ENCODE data around the gene ADAMTS7.
"Not testable (repeated sequence)": the region's sequence is repeated elsewhere in the genome, so short reads cannot be mapped to it uniquely, and the experiment has no call there.

ADAMTS7 gene

DNA sequence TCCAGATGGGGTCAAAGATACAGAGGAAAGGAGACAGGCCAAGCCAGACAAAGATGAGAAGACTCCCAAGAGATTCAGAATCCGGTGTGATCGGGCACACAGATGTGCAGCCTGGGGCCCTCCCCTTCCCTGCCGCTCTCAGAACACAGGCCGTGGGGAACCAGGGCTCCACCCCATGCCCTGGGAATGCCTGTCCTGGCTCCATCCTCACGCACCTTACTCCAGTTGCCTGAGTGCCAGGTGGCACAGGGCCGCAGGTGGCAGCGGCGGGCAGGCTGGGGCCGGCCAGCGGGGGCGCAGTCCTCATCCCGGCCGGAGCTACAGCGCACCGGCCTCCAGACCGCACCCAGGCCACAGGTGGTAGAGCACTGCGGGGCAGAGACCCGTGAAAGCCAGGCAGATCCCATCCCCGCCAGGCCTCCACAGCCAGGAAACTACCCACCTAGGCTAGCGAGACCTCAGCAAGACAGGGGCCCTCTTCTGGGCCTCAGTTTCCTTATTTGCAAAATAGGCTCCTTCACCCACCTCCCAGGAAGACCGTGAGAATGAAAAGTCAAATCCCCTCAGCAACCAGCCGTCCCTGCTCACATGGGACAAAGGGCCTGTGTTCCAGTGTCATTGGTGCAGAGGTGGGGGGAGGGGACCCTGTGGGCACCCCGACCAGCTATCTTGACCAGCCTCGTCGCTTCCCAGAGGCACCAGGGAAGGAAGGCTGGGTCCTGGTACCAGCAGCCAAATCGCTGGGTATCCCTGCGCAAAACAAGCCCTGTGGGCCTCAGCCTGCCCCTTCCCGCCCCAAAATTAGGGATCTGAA, 46.7 kb downstream of the ADAMTS7 start:
- not testable (repeated sequence) for DNase-seq

DNA sequence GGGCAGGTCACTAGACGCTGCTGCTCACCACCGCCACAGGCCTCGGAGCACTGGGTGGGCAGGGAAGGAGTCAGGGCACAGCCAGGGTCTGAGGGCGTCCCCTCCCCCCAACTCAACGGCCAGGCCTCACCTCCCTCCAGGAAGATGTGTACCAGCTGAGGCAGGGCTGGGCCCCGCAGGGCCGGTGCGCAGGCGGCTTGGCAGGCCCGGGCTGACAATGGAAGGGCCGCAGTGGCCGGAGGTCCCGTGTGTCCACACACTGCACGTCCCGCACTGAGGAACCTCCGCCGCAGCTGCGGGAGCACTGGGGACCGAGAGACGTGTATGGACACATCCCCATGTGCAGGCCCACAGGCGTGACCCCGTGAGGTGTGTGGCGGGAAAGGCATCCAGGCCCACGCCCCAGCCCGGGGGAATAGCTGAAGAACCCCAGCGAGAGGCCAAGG, 47.4 kb downstream of the ADAMTS7 start:
- no peak for DNase-seq

DNA sequence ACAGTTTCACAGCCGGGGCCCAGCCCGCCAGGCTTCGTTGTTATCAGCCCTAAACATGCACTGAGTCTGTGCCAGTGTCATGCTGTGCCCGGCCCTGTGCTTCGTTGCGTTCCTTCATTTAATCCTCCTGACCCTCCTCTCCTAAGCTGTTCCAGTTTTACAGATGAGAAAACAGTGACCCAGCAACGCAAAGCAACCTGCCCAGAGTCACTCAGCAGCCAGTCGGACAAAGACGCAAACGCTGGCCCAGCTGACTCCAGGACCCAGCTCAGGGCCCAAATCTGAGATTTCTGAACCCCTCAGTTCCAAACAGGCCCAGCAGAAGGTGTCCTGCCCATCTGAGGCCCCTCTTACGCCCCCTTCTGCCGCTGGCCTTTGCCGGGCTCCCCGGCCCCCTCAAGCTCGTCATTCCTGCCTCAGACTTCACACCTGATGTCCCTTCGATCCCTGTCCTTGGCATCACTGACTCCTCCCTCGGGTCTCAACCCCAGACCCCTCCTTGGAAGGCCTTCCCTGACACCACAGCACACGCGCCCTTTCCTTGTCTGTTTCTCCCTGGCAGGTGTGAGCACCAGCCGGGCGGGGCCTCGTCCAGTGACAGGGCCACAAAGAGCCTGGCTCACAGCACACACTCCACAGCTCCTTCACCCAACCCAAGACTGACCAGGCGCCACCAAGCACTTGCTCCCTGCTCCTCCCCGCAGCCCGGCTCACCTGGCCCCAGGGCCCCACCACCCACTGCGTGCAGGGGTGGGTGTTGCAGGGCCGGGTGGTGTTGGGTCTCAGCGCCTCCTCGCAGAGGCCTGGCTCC, 48.1 kb downstream of the ADAMTS7 start:
- no peak for DNase-seq

DNA sequence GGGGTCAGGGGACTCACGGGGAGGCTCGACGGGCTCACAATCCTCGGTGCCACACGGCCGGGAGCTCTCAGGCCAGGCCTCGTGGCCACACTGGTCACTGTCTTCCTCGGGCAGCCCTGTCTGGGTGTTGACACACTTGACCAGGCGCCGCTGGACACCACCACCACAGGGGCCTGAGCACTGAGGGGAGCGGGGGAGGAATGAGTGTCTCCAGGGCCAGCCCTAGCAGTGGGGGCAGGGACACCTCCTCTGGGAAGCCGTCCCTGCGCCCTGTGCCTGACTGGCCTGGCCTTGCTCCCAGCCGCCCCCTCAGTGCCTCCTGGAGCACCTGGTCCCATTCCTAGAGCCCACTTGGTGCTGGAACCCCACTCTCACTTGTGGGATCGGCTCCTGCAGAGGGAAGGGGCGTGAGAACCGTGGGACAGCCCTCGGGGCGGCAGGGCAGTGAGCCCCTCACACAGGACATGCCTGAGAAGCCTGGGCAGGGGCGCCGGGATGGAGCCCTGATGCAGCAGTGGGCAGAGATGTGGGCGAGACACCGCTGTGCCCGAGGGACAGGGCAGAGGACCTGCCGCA, 48.8 kb downstream of the ADAMTS7 start:
- DNase-seq, result not testable (repeated sequence)

DNA sequence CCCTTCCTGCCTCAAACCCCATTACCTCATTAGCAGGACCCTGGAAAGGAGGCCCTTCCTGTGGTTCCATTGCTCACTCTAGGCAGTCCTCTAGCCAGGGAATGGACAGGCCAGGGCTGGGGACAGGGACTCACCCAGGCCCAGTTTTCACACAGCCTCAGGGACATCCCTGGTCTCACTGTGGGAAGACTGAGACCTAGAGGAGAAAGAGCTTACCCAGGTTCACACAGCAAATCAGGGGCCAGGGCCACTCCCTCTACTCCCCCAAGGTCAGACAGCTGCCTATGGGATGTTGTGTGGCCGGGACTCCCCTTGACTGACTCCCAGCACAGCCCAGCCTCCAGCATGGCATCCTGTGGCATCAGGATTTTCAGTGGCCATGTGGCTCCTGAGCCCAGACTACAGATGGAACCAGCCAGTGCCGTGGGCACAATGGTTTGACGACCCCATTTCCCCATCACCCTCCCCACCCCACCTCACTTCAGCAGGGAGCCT, 49.3 kb downstream of the ADAMTS7 start:
- no peak for DNase-seq

DNA sequence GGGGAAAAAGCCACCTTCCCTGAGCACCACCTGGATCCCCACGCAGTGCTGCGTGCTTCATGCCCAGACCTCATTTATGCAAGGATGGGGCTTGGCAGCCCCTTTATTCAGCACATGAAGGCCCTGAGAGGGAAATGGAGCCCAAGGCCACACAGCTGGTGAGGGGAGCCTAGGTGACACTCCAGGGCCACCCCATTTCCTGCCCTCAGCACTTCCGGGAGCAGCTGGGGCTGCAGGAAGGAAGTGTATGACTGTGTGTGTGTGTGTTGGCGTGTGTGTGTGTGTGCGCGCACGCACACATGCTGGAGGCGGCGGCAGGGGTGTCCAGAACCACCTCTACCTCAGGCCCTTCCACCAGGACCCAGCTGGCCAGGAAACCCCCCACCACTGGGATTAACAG, 49.8 kb downstream of the ADAMTS7 start:
- not testable (repeated sequence) for DNase-seq

DNA sequence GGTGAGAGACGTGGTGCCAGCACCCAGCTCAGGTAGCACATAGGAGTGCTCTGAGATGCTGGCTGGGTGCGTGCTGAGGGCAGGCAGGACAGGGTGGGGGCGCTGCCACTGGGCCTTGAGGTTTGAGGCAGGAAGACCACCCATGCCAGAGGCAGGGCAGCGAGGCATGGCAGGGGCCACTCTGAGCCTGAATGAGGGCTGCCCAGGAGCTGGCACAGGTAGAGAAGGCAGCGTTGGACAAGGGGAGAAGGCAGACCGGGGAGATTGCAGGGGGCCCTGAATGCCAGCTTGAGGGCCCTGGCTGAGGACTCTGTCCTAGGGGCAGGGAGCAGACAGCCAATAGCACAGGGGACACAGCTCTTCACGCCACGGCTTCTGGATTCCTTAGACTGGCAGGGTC, 50.2 kb downstream of the ADAMTS7 start:
- DNase-seq, result no peak

DNA sequence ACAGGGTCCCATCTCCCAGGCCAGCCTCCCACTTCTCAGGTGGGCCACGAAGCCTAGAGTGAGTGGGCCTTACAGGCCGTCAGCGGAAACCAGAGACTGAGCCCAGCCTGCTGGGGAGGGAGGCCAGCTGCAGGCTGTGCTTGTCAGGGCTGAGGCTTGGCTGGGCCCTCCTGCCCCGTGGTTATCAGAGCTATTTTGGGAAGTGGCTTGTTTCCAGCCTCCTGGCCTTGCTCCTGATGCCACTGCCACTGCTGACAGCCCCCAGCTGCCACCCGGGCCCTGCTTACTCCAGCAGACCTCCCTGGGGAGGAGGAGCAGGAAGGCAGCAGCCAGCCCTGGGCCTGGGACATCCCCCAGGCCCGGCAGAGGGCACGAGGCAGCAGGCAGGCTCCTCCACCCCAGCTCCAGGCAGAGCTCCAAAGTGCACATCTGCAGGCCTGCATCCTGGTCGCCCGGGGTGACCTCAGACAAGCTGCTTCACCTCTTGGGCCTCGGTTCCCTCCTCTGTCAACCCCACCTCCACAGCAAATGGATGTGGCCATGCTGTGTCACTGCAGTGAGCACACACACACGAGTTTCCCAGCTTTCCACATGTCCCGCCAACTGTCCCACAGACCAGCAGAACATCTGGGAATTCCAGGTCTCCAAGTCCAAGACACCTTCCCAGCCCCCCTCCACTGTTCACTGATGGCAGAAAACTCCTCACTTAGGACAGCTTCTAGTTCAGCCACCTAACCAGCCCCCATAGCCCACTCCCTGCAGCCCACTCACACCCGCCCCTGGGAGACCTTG, 51.0 kb downstream of the ADAMTS7 start:
- not testable (repeated sequence) for DNase-seq

DNA sequence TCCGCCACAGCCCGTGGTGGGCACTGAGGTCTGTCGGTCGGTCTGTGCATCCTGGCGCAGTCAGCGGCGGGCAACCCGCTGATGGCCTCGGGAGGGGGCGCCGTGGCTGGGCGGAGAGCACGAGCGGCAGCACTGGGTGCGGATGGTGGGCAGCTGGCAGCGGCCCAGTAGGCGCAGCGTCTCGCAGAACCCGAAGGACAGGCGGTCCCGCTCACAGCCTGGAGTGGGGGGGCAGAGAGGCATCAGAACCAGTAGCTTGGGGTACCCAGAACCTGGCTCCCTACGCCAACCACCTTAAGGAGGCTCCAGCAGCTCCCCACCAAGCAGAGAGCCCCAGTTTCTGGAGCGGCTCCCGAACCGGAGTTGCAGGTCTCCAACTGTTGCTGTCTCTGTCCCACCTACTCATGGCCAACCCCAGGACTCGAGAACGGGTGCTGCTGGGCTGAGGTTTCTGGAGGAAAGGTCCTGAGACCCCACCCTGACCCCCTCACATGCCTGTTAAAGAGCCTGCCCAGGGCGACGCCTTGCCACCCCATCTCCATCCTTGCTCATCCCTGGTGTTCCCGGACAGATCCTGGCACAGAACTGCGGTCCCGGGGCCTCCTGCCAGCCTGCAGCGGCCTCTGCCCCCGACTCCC, 51.8 kb downstream of the ADAMTS7 start:
- DNase-seq, result not testable (repeated sequence)

DNA sequence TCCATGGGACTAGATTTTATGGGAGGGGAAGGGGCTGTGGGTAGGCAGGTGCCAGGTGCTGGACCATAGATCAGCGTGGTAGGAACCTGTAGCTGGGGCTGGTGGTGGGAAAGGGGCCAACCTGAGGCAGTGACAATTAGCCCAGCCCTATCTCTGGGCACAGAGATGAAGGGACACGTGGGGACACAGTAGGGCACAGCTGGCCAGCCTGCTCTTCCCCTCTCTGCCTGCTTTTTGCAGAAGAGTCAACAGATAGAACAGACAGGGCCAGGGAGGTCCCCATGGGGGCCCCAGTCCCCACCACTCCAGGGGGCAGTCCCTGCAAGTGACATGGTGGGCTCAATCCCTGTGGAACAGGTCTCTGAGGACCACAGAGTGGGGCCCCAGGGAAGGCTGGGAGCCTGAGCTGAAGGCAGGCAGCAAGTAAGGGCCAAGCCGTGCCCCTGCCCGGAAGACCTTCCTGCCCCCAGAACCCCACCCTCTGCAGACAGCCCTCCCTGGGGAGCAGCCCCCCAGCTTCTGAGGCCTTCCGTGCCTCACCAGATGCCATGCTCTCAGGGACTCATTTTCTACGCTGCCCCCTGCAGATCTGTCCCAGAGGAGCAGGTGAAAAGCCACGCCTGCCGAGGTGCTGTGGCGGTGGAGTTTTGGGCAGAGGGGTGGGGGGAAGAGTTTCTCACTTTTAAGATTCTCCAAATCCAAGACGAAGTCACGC, 52.6 kb downstream of the ADAMTS7 start:
- DNase-seq, result not testable (repeated sequence)

DNA sequence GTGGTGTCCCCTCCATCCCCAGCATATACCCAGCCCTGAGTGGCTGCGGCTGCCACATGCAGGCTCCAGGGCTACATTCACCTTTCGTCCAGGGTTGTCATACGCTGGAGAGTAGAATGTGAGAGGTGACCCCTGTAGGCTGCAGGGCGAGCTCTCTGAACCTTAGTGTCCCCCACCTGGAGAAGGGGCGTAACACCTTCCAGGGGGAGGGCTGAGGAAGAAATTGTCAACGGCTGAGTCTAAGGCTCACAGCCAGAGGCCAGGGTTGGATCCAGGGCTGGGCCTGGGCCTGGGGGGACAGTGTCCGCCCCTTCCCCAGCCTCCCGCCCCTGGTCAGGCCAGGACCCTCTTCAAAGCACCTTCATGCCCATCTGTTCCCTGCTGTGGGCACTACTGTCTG, 53.2 kb downstream of the ADAMTS7 start:
- DNase-seq, result not testable (repeated sequence)

DNA sequence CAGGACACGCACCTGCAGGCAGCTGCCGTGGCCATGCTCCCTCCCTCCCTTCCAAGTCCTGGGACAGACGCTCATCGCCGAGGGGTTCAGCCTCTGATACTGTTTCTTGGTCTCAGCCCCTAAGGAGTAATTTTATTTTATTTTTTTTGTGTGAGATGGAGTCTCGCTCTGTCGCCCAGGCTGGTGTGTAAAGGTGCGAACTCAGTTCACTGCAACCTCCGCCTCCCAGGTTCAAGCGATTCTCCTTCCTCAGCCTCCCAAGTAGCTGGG, 53.7 kb downstream of the ADAMTS7 start:
- DNase-seq, result no peak

DNA sequence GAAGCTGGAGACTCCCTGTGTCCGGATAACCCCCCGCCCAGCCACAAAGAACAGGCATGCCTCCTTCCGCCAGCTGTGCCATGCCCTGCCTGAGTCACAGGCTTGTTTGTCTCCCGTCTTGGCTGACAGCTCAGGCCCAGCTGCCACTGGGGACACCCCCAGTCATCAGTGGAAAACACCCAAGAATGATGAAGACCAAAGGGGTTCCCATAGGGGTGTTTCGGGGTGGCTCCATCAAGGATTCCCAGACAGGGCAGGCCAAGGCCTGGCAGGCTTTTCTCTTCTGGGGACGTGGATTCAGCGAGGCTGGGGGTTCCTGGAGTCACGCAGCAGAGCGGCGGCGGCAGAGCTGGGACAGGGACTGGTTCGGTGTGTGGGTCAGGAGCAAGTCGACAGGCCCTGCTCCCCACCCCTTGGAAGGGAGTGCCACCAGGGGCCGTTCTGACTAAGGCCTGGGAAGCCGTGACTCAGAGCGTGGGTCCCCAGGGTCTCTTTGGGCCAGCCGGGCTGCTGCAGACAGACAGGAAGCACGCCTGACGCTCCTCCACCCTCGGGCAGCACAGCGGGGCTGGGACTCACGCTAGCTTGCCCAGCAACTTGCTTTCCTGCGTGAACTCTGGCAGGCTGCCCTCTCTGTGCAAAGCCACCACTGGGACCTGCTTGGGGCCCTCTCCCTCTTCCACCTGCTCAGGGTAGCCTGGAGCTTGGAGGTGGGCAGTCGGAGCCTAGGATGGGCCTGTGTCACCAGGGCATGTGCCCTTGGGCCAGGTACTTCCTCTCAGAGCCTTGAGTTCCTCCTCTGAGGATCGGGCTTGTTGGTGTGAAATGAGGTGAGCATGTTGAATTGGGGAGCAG, 54.3 kb downstream of the ADAMTS7 start:
- DNase-seq, result not testable (repeated sequence)

DNA sequence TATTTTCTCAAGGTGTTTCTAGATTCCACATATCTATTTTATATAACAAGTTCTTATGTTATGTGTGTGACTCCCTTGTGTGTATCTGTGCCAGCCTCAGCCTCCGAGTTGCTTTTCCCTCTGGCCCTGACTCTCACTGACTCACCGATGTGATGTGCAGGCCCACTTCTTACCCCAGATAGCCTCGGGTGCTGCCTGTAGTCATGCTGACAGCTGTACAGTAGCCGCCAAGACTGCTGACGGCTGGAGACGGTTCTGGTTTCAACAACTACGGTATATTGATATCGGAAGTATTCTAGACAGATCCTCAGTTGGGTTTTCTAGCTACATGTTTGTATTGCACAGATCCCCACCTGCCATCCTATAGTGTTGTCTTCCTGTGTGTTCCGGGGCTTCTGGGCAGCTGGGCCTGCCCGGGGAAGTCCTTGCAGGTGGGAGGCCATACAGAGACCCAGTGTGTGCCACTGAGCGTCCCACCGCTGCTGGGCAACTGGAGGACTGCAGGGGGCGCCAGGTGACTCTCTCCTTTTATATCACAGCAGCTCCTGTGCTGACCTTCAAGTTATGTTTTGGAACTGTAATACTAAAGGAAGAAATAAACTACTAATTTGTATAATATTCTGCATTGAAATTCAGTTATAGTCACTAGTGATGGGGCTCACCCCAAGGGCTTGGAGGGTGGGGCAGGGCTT, 55.2 kb downstream of the ADAMTS7 start:
- DNase-seq, result not testable (repeated sequence)

DNA sequence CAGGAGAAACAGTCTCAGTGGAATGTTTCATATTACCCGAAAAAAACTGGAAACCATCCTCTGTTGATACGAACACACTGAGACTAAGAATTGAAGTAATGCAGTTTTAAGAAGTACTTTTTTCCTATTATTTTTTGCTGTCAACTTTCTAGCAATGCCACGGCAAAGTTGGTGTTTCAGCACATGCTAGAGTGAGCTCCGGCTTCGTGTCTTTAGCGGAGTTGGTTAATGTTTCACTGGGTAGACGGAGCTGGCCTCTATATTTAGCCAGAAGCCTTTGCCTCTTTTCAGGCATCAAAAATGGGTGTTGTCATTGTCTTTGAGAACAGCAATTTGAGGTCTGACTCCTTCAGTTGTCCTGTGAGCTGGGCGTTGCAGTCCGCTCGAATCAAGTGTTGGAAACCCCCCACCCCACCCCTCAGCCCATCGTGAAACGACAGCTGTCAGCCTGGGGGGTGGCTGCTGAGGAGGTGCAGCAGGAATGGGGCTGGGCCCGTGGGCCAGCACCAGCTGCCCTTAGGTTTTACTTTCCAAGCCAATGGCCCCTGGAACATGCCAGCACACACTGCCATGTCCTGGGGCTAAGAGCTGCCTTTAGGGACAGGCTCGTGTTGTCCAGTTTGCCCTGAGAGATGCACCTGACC, 56.5 kb downstream of the ADAMTS7 start:
- not testable (repeated sequence) for DNase-seq

DNA sequence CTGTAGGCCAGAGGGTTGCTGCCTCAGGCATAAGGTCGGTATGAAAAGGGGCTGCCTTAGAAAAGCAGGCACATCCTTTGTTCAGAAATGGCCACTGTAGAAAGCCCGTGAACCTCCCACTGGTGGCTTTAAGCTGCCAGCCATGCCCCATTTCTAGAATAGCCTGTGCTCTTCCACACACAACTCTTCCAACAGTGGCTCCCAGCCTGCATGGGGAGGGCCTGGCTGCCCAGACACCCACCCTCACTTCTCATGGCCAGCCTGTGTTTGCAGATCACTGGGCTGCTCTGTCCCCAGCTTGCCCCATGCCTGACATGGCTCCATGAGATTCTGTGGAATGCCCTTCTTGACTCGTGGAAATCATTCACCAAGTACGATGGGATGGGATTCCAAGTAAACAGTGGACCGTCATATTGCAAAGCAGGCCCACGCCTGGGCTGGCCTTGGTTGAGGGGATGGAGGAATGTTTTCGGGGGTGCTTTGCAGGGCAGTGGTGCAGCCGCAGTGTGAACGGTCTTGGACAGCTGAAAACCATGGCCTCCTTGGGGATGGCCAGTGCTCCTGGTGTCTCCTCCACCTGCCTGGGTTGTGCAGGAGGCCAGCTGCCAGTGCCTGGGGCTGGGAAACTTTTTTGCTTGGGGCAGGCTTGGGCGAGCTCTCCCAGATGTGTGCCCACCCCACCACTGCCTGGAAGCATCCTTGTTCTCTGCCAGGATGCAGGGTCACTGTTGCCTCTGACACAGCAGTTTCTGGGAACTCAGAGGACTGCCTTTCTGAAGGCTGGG, 57.3 kb downstream of the ADAMTS7 start:
- DNase-seq, result not testable (repeated sequence)

DNA sequence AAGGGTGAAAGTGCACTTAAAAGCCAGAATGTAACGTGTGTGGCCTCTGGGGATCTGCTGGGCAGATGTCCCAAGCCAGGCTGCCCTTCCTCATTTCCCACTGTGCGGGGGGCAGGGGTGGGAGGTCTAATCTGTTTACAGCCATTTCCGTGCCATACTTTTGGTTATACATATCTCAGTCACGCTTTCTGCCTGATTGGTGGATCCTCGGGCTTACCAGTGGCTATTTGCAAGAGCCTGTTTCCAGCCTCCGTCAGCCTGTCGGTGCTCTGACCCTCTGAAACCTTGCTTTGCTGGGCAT, 58.0 kb downstream of the ADAMTS7 start:
- DNase-seq, result not testable (repeated sequence)

DNA sequence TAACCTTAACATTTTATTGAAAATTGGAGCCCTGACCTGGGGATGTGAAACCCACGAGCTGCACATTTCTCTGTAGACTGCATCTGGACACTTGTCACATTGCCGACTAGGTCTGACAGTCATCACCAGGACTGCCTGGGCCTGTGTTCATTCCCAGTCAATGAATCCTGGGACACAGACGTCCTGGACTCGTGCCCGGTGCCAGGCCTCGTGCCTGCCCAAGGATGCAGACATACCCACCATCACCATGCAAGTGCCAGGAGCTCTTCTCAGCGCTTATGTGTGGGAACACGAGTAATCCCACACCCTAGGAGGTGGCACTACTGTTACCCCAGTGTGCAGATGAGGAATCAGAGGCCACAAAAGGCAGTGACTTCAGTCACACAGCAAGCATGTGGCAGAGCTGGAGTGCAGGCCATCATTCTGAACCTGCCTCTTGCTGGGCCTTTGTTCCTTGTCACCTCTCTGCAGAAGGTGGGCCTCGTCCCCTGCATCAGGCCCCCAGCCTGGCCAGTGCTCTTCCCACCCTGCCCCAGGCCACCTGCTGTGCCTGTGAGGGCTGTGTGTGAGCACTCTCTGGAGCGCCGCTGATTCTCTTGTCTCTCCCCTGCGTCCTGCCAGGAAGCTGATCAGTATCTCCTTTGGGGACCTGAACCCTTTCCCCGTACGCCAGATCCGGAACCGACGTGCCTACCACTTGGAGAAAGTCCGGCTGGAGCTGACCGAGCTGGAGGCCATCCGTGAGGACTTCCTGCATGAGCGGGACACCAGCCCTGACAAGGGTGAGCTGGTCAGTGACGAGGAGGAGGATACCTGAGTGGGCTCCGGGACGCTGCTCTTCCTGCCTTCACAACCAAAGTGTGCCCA, 58.5 kb downstream of the ADAMTS7 start:
- no peak for DNase-seq

Measured in COR-L47 (cell line).